HEK293T (cell line): ENCODE measurements around the gene STAB2.

Source experiments
- BHLHE40 ChIP-seq: fragments of 450-650 bp; IDR thresholded peaks from 2 replicates; pipeline ENCODE4 v1.6.1; 2016; ENCODE audit warnings: mild to moderate bottlenecking, moderate library complexity, borderline replicate concordance
- ELF4 ChIP-seq: fragments of 450-650 bp; IDR thresholded peaks from 2 replicates; pipeline ENCODE4 v1.6.1; 2017; ENCODE audit warnings: antibody characterized with exemption
- FOXA1 ChIP-seq: fragments of 450-650 bp; IDR thresholded peaks from 2 replicates; pipeline ENCODE4 v1.6.1; 2016; ENCODE audit warnings: mild to moderate bottlenecking
- FOXM1 ChIP-seq: fragments of 450-650 bp; IDR thresholded peaks from 2 replicates; pipeline ENCODE4 v1.6.1; 2017; ENCODE audit warnings: mild to moderate bottlenecking, borderline replicate concordance
- HDGF ChIP-seq: fragments of 450-650 bp; IDR thresholded peaks from 2 replicates; pipeline ENCODE4 v1.6.1; 2017; ENCODE audit warnings: antibody characterized with exemption, borderline replicate concordance
- L3MBTL2 ChIP-seq: fragments of 450-650 bp; conservative IDR thresholded peaks from 2 replicates; pipeline ENCODE4 v1.6.1; 2016; ENCODE audit warnings: mild to moderate bottlenecking
- LEF1 ChIP-seq: fragments of 450-650 bp; IDR thresholded peaks from 2 replicates; pipeline ENCODE4 v1.6.1; 2017; ENCODE audit warnings: mild to moderate bottlenecking, borderline replicate concordance
- NFRKB ChIP-seq: fragments of 450-650 bp; IDR thresholded peaks from 2 replicates; pipeline ENCODE4 v1.6.1; 2016; ENCODE audit warnings: mild to moderate bottlenecking, moderate library complexity
- SP1 ChIP-seq: fragments of 450-650 bp; IDR thresholded peaks from 2 replicates; pipeline ENCODE4 v1.6.1; 2017
- TARDBP ChIP-seq: fragments of 450-650 bp; IDR thresholded peaks from 2 replicates; pipeline ENCODE4 v1.6.1; 2016

DNA sequence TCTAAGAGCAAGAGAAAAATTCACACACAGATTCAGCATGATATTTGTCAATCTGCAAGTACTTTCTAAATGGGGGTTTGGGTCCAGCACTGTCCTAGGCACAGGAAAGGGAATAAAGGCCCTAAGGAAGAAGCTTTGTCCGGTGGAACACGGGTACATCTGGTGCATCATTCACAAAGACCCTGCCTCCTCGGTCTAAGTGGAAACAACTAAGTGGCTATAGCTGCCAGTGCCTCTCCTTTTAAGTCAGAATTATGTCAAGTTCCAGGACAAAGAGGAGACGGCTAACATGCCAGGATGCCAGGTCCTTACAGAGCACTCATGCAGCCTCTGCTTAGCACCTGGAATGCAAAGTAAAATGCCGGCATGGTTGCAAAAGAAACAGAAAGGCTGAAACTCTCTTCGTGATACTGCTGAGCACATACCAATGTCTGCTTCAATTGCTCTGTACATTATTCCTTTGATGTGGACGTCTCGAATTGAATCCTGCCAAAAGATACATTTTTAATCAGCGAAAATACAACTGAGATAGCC is 206.5 kb downstream of the STAB2 start:
- TF ChIP-seq BHLHE40 (no peak), LEF1 (no peak), TARDBP (no peak), HDGF (no peak), FOXM1 (no peak), FOXA1 (no peak), NFRKB (no peak), SP1 (no peak), L3MBTL2 (no peak), ELF4 (no peak)
